ENCODE measurements around the gene SNX33. TPM values are rescaled to one million over a fixed set of nuclear protein-coding genes. Genes with fewer than 3 reads are reported as not detected.

The SNX33 gene
- total RNA-seq, 2 experiments from 2014 or later: 0.09 to 0.38 TPM

DNA sequence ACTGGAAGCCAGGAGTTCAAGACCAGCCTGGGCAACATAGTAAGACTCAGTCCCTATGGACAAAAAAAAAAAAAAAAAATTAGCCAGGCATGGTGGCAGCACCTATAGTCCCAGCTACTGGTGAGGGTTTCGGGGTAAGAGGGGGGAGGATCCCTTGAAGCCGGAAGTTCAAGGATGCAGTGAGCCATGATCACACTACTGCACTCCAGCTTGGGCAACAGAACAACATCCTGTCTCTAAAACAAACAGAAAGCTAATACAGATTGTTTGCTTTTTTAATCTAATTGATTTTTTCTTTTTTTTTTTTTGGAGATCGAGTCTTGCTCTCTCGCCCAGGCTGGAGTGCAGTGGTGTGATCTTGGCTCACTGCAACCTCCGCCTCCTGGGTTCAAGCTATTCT is 6.1 kb upstream of the SNX33 start:
- peak overlapping the region; percentile 41 for H3K4me2 ChIP-seq (ENCODE audit: low read length)
- H3K9me2 ChIP-seq (ENCODE audit: insufficient read depth, low read length): no peaks in the 10 kb centered on the region
- CTCF ChIA-PET (ENCODE audit: unreplicated experiment): no interaction called here
- peaks cover 26% of the 10 kb centered on the region for H4K20me1 ChIP-seq (ENCODE audit: insufficient read depth, low read length)
- peak overlapping the region; percentile 85 for H3K27ac ChIP-seq (ENCODE audit: low read depth, low read length, poor library complexity, severe bottlenecking)
- no peak for TF ChIP-seq EZH2phosphoT487 (IDR thresholded peaks at IDR 0.05; ENCODE audit: borderline replicate concordance, low read depth, low read length)
- TF ChIP-seq, protein P1, sequence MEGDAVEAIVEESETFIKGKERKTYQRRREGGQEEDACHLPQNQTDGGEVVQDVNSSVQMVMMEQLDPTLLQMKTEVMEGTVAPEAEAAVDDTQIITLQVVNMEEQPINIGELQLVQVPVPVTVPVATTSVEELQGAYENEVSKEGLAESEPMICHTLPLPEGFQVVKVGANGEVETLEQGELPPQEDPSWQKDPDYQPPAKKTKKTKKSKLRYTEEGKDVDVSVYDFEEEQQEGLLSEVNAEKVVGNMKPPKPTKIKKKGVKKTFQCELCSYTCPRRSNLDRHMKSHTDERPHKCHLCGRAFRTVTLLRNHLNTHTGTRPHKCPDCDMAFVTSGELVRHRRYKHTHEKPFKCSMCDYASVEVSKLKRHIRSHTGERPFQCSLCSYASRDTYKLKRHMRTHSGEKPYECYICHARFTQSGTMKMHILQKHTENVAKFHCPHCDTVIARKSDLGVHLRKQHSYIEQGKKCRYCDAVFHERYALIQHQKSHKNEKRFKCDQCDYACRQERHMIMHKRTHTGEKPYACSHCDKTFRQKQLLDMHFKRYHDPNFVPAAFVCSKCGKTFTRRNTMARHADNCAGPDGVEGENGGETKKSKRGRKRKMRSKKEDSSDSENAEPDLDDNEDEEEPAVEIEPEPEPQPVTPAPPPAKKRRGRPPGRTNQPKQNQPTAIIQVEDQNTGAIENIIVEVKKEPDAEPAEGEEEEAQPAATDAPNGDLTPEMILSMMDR (conservative IDR thresholded peaks at IDR 0.05; ENCODE audit: low read length): no peak
- peak overlapping the region; percentile 20; the same call in 1 of the 2 replicates for H2AFZ ChIP-seq (ENCODE audit: low read length)
- H3K36me3 ChIP-seq (ENCODE audit: insufficient read depth, low read length): peaks cover 28% of the 10 kb centered on the region
- H3K4me1 ChIP-seq (ENCODE audit: insufficient read depth, low read length, poor library complexity, severe bottlenecking): peaks cover 31% of the 10 kb centered on the region
- POLR2A ChIA-PET: interaction anchor here (0.6 to 3.5 kb wide), 9 partner anchors 9 to 694 kb away, joined by 3 to 23 read pairs (median 5); partner anchors contain the start of genes MAN2C1 and SIN3A
- no peaks in the 10 kb centered on the region for H3K9me3 ChIP-seq (ENCODE audit: low read length)
- intact Hi-C loops (cut with micrococcal nuclease; ENCODE audit: unreplicated experiment): loop anchor here (1.0 to 5.0 kb wide), 4 partner anchors 63 to 294 kb away; partner anchors contain the start of genes MAN2C1, NEIL1 and PTPN9
- BruUV-seq (replicated peaks): no TSS peak
- DNase-seq (ENCODE audit: low spot score): peak; percentile 78
- H3K4me3 ChIP-seq (ENCODE audit: low read depth, low read length, poor library complexity, severe bottlenecking): no peak overlapping the region
- peaks cover 33% of the 10 kb centered on the region for H3K79me2 ChIP-seq (ENCODE audit: insufficient read depth, low read depth, low read length)

- Histone ChIP-seq H3K9me3 (ENCODE audit: low read length) (no peaks in the 10 kb centered on the region), H3K4me2 (ENCODE audit: low read length) (no peak overlapping the region), H3K9me2 (ENCODE audit: insufficient read depth, low read length) (no peaks in the 10 kb centered on the region), H3K4me3 (ENCODE audit: low read depth, low read length, poor library complexity, severe bottlenecking) (no peak overlapping the region), H3K4me1 (ENCODE audit: insufficient read depth, low read length, poor library complexity, severe bottlenecking) (peaks cover 24% of the 10 kb centered on the region), H3K79me2 (ENCODE audit: insufficient read depth, low read depth, low read length) (peaks cover 5% of the 10 kb centered on the region), H3K36me3 (ENCODE audit: insufficient read depth, low read length) (0 out of 2 replicates have a peak, but pooled peaks cover 2% of the 10 kb centered on the region), H2AFZ (ENCODE audit: low read length) (no peak overlapping the region), H3K27ac (ENCODE audit: low read depth, low read length, poor library complexity, severe bottlenecking) (no peak overlapping the region), H4K20me1 (ENCODE audit: insufficient read depth, low read length) (peaks cover 3% of the 10 kb centered on the region; the same call in 1 of the 2 replicates)
- ChIA-PET POLR2A (interaction anchor here (0.6 kb wide), 1 partner anchor 190 kb away, joined by 3 read pairs; no protein-coding TSS in a partner anchor), CTCF (ENCODE audit: unreplicated experiment) (no interaction called here)
- no peak for TF ChIP-seq EZH2phosphoT487 (IDR thresholded peaks at IDR 0.05; ENCODE audit: borderline replicate concordance, low read depth, low read length)
- TF ChIP-seq, protein P1 (conservative IDR thresholded peaks at IDR 0.05; ENCODE audit: low read length): no peak
- no TSS peak for BruUV-seq (replicated peaks)
- no peak for DNase-seq (ENCODE audit: low spot score)
- intact Hi-C loops (cut with micrococcal nuclease; ENCODE audit: unreplicated experiment): loop anchor here (5.0 kb wide), 1 partner anchor 297 kb away; the partner anchor contains the start of gene NEIL1
Measured at GRCh38 chr15:75644376-75644775, 3.3 kb upstream of the SNX33 start.

- DNase-seq (ENCODE audit: low spot score): no peak
- intact Hi-C loops (cut with micrococcal nuclease; ENCODE audit: unreplicated experiment): no loop called here
- Histone ChIP-seq H2AFZ (ENCODE audit: low read length) (no peak overlapping the region), H3K9me3 (ENCODE audit: low read length) (no peaks in the 10 kb centered on the region), H3K4me1 (ENCODE audit: insufficient read depth, low read length, poor library complexity, severe bottlenecking) (peaks cover 18% of the 10 kb centered on the region), H3K9me2 (ENCODE audit: insufficient read depth, low read length) (no peaks in the 10 kb centered on the region), H3K36me3 (ENCODE audit: insufficient read depth, low read length) (no peaks in the 10 kb centered on the region), H3K4me2 (ENCODE audit: low read length) (no peak overlapping the region), H4K20me1 (ENCODE audit: insufficient read depth, low read length) (no peaks in the 10 kb centered on the region), H3K79me2 (ENCODE audit: insufficient read depth, low read depth, low read length) (no peaks in the 10 kb centered on the region), H3K4me3 (ENCODE audit: low read depth, low read length, poor library complexity, severe bottlenecking) (no peak overlapping the region), H3K27ac (ENCODE audit: low read depth, low read length, poor library complexity, severe bottlenecking) (no peak overlapping the region)
- POLR2A ChIA-PET: no interaction called here
- BruUV-seq (replicated peaks): no TSS peak
- CTCF ChIA-PET (ENCODE audit: unreplicated experiment): no interaction called here
- TF ChIP-seq EZH2phosphoT487 (IDR thresholded peaks at IDR 0.05; ENCODE audit: borderline replicate concordance, low read depth, low read length): no peak
- TF ChIP-seq, protein P1 (conservative IDR thresholded peaks at IDR 0.05; ENCODE audit: low read length): no peak
Measured at GRCh38 chr15:75646112-75646943, 1.4 kb upstream of the SNX33 start.

All from OCI-LY7 (cell line).